DMS153 (cell line): ENCODE results near the gene LLCFC1.

Experiments
- DNase-seq: peaks from one replicate; lab custom pipeline; 2025; lab: John Stamatoyannopoulos, UW

The LLCFC1 gene

GRCh38 chr7:142939226-142939910 is at the start of gene LLCFC1:
Gene LLCFC1, plus strand, starts transcription at chr7:142939484. Its CDS starts 138 bp downstream, at chr7:142939622.
- no peak for DNase-seq

GRCh38 chr7:142889816-142890215 is 49.5 kb upstream of the LLCFC1 start:
- no peak for DNase-seq

GRCh38 chr7:142890874-142891485 is 48.3 kb upstream of the LLCFC1 start:
- DNase-seq, result no peak

GRCh38 chr7:142891490-142892082 is 47.7 kb upstream of the LLCFC1 start:
- no peak for DNase-seq

- no peak for DNase-seq
These were observed 46.3 kb upstream of the LLCFC1 start for GRCh38 chr7:142892951-142893350.

- DNase-seq, result no peak
These were observed 44.9 kb upstream of the LLCFC1 start for GRCh38 chr7:142894112-142894984.

- DNase-seq, result no peak
These were observed 44.2 kb upstream of the LLCFC1 start for GRCh38 chr7:142894985-142895593.

- no peak for DNase-seq
These were observed 43.1 kb upstream of the LLCFC1 start for GRCh38 chr7:142896151-142896550.

GRCh38 chr7:142896741-142897379 is 42.4 kb upstream of the LLCFC1 start:
- DNase-seq, result no peak

GRCh38 chr7:142897691-142898090 is 41.6 kb upstream of the LLCFC1 start:
- DNase-seq, result no peak

GRCh38 chr7:142898377-142899170 is 40.7 kb upstream of the LLCFC1 start:
- DNase-seq, result no peak

GRCh38 chr7:142899661-142900060 is 39.6 kb upstream of the LLCFC1 start:
- no peak for DNase-seq

- no peak for DNase-seq
These were observed 37.6 kb upstream of the LLCFC1 start for GRCh38 chr7:142901426-142902259.

- no peak for DNase-seq
These were observed 35.2 kb upstream of the LLCFC1 start for GRCh38 chr7:142904128-142904527.

GRCh38 chr7:142905759-142906158 is 33.5 kb upstream of the LLCFC1 start:
- no peak for DNase-seq

- DNase-seq, result no peak
These were observed 32.6 kb upstream of the LLCFC1 start for GRCh38 chr7:142906643-142907042.

- DNase-seq, result no peak
These were observed 31.0 kb upstream of the LLCFC1 start for GRCh38 chr7:142908290-142908689.

- no peak for DNase-seq
These were observed 30.1 kb upstream of the LLCFC1 start for GRCh38 chr7:142908921-142909890.

- DNase-seq, result no peak
These were observed 29.3 kb upstream of the LLCFC1 start for GRCh38 chr7:142910031-142910433.
